B cell (primary cell): ENCODE results near the gene FBXO27.

Experiments
- EZH2 ChIP-seq: IDR thresholded peaks from 2 replicates; pipeline ENCODE4 v1.6.1; 2012; ENCODE audit warnings: borderline replicate concordance, low read depth, mild to moderate bottlenecking, moderate library complexity, low read length; ENCODE audit not compliant: insufficient read depth, poor library complexity, severe bottlenecking
- TF ChIP-seq, protein P1 (sequence below): fragments of 200-600 bp; IDR thresholded peaks from one replicate; pipeline ENCODE4 v1.8.0; 2022; ENCODE audit warnings: antibody characterized with exemption, mild to moderate bottlenecking

- TF ChIP-seq, protein P1, sequence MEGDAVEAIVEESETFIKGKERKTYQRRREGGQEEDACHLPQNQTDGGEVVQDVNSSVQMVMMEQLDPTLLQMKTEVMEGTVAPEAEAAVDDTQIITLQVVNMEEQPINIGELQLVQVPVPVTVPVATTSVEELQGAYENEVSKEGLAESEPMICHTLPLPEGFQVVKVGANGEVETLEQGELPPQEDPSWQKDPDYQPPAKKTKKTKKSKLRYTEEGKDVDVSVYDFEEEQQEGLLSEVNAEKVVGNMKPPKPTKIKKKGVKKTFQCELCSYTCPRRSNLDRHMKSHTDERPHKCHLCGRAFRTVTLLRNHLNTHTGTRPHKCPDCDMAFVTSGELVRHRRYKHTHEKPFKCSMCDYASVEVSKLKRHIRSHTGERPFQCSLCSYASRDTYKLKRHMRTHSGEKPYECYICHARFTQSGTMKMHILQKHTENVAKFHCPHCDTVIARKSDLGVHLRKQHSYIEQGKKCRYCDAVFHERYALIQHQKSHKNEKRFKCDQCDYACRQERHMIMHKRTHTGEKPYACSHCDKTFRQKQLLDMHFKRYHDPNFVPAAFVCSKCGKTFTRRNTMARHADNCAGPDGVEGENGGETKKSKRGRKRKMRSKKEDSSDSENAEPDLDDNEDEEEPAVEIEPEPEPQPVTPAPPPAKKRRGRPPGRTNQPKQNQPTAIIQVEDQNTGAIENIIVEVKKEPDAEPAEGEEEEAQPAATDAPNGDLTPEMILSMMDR = no peak
- no peak for TF ChIP-seq EZH2
Observed at GRCh38 chr19:39037194-39037593, 4.8 kb upstream of the FBXO27 start.
